Stimulated activated CD4-positive, alpha-beta T cell treated with anti-CD3 and anti-CD28 coated beads, TNF-alpha, amount 100 ng/mL, for 24 hours (primary cell): ENCODE results near the gene MOV10.
A peak's percentile ranks its signal among the peaks of the same experiment; 100 is the strongest.

ENCODE experiments used
- DNase-seq, 3 experiments: peaks; one replicate each; pipeline ENCODE4 v3.0.0-alpha.2; 2020; ENCODE audit warnings: low read depth in 3 of 3

Gene MOV10

DNA sequence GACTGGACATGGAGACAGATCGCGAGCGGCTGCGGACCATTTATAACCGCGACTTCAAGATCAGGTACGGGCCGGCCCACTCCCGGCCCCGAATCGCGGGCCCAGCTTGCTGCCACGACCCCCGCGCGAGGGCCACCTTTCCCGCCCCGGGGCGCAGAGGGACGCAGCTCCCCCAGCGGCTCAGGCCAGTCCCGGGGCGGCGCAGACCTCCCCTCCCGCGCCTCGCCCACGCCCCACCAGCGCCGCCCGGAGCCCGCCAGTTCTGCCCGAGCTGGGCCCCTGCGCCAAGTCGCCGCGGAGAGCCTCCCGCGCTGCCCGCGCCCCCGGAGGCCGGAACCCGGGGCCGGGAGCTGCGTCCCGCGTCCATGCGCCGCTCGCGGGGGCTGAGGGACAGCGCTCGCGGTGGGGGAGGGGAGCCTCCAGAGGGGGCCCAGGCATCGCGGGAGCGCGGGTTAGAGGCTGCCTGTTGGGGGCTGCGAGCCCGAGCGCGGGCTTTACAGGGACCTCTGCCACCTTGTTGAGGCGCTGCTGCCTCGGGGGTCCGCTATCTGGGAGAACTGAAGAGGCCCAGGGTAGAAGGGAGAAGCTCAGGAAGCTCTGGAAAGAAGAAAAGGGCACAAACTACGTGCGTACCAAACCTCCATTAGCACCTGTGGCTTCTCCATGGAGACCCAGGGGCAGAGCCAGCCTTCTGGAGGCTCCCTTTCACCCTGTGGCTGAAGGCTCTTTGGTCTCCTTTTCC is 698 bp downstream of the MOV10 start:
- peak in 2 of 3 experiments; percentile 5 to 41 for DNase-seq

- DNase-seq, result no peak
Observed at GRCh38 chr1:112675728-112676381, 1.4 kb downstream of the MOV10 start.

DNA sequence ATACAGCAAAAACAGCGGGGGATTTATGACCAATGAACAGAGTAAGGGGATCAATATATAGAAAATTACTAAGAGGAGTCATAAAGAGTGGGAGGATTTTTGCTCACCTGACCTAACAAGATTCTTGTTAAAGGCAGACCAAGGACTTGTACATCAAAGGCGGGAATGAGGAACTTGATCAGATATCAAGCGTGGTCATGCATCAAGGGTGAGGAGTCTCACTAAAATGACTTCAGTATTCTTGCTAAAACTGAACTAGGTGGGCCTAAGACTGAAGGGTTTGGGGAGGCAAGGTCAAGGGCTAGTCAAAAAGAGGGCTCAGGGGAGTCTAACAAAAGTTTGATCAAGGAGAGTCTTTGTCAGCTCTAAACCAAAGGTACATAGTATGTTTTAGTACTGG is 2.1 kb downstream of the MOV10 start:
- no peak for DNase-seq

- DNase-seq, result no peak
Observed at GRCh38 chr1:112677501-112677900, 3.0 kb downstream of the MOV10 start.

DNA sequence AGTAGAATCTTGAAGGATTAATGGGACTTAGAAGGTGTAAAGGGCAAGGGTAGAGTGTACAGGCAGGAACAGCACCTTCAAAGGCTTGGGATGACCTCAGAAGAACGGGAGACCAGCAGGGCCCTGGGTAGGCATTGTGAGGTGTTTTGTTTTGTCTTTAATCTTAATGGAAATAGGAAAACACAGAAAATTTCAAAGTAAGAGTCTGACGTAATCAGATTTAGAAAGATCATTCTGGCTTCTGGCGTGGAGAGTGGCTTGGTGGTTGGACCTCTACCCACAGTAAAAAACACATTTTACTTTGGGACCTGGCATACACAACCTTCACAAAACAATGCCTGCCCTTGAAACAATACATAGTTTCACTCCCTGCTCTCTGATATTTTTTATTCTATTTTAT is 4.1 kb downstream of the MOV10 start:
- no peak for DNase-seq

- DNase-seq, result no peak
Observed at GRCh38 chr1:112685913-112686312, 11.5 kb downstream of the MOV10 start.

DNA sequence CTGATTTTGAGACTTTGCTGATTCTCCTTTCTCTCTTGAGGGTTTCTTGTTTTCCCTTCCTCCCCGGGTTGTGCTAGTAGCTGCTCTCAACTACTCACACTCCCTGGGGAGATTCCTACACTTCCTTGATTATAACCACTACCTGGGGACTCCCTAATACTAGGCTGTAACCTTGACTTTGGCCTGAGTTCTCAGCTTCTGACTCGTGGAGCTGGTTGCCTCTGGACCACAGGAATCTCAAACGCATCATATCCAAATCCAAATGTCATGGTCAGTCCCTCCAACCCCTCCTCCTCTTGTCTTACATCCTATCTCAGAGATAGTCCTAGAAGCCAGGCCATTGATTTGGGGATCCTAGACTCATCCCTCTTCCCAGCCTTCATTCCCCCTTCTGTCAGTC is 12.0 kb downstream of the MOV10 start:
- DNase-seq, result no peak

DNA sequence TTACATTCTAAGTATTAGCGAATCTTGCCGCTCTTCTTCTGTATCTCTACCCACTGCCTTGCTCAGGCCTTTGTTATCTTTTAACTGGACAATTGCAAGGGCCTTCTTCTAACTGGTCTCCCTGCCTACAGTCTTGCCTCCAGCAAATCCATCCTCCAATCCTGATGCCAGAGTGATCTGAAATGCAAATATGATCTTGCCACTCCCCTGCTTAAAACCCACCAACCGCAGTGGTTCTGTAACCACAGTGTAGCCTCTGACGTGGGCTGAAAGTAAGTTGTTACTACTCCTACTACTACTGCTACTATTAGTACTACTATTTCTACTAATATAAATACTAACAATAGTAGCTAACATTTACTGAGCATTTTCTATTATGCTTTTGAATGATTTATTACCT is 12.4 kb downstream of the MOV10 start:
- DNase-seq, result no peak

DNA sequence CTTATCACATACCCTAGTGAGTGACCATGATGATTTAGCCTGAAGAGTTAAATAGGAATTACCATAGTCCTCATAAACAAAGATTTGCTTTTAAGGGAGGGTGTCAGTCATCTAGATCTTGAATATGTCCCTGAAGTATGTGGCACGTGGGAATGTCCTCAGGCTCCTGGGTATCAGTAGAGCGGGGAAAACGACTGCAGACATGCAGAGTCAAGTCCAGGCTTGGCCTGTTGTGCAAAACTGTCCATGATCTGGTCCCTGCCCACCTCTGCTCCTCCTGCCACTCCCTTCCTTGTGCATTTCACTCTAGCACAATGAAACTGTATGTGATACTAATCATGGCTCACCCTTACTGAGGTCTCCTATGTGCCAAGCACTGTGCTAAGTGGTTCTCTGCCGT is 12.9 kb downstream of the MOV10 start:
- DNase-seq, result no peak

GRCh38 chr1:112687785-112688496 is 13.5 kb downstream of the MOV10 start:
- DNase-seq, result no peak

GRCh38 chr1:112688781-112689193 is 14.3 kb downstream of the MOV10 start:
- DNase-seq, result no peak

- no peak for DNase-seq
Observed at GRCh38 chr1:112689196-112689841, 14.9 kb downstream of the MOV10 start.

DNA sequence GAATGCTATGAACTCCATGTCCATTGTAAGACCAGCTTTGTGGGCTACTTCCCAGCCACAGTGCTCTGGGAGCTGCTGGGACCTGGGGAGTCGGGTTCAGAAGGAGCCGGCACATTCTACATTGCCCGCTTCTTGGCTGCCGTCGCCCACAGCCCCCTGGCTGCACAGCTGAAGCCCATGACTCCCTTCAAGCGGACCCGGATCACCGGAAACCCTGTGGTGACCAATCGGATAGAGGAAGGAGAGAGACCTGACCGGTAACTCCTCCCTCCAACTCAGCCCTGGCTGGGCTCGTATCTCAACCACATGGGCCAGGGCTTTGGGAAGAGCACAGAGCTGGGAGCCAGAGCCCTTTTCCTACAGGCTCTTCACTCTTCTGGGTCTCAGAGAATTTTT is 15.4 kb downstream of the MOV10 start:
- no peak for DNase-seq

DNA sequence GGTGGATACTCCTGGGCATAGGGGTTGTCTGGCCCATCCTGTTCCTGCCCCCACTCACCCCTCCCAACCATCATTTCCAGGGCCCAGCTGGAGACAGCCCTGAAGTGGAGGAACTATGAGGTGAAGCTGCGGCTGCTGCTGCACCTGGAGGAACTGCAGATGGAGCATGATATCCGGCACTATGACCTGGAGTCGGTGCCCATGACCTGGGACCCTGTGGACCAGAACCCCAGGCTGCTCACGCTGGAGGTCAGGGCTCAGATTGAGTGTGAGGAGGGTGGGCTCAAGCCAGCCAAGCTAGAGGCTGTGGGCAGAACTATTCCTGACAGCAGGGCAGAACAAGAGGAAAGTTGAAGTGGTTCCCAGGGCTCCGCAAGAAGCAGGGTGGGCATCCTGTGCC is 18.2 kb downstream of the MOV10 start:
- no peak for DNase-seq

DNA sequence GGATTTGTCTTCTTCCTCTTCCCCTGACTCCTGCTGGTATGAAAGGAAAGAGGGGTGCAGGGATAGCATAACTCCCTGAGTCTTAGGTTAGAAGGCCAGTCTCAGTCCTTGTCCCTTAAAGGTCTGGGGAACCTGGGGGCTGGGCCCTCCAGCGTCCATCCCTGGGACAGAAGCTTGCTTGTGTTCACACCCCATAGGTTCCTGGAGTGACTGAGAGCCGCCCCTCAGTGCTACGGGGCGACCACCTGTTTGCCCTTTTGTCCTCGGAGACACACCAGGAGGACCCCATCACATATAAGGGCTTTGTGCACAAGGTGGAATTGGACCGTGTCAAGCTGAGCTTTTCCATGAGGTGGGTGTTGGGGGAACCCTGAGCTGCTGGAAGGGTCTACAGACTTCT is 19.4 kb downstream of the MOV10 start:
- no peak for DNase-seq

- DNase-seq, result no peak
Observed at GRCh38 chr1:112694363-112694929, 20.0 kb downstream of the MOV10 start.

DNA sequence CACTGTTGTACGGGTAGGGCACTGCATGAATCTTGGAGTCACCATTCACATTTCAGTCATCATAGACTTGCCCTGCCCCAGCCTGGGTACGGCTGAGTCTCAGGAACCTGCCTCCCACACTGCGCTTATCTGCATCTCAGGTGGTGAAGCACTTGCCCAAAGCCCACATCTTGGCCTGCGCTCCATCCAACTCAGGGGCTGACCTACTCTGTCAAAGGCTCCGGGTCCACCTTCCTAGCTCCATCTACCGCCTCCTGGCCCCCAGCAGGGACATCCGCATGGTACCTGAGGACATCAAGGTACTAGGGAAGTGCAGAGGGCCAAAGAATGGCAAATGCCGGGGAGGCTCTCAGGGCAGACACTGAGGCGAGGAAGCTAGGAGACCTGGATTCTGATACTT is 20.8 kb downstream of the MOV10 start:
- no peak for DNase-seq

DNA sequence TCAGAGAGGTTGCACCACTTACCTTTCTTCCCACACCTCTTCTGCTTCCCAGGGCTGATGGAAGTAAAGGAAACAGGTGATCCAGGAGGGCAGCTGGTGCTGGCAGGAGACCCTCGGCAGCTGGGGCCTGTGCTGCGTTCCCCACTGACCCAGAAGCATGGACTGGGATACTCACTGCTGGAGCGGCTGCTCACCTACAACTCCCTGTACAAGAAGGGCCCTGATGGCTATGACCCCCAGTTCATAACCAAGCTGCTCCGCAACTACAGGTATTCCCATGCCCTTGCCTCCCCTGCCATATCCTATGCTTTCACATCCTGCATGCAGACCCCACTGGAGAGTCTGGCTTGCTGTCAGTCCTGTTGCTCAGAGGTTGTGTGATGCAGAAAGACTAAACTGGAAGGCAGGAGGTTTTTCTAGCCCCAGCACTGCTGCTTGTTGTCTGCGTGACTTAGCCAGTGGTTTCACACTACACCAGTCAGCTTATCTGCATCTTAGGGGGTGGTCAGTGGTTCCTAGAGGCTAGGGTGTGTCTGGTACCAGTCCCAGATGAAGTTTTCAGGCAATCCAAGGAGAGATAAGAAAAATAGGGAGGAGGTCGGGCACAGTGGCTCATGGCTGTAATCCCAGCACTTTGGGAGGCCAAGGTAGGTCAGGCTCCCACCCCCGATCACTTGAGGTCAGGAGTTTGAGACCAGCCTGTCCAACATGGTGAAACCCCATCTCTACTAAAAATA is 22.3 kb downstream of the MOV10 start:
- no peak for DNase-seq

GRCh38 chr1:112697781-112698201 is 23.3 kb downstream of the MOV10 start:
- no peak for DNase-seq

GRCh38 chr1:112698366-112699310 is 24.2 kb downstream of the MOV10 start:
- no peak for DNase-seq
